Naive thymus-derived CD4-positive, alpha-beta T cell (primary cell): ENCODE measurements around the gene MACC1. TPM values are rescaled to one million over a fixed set of nuclear protein-coding genes. Genes with fewer than 3 reads are reported as not detected.

Source experiments
- ATAC-seq: fragments of 150-1000 bp; cut with Tn5 transposase; 2 replicates; pipeline ENCODE4 v1.10.0; 2021; ENCODE audit warnings: mild to moderate bottlenecking, moderate library complexity
- CTCF ChIA-PET: fragments of 350-600 bp; sonication (Branson Sonifier 250); formaldehyde crosslinking; loops from one replicate; lab custom pipeline; 2021; ENCODE audit warnings: antibody characterized with exemption; lab: Charles Lee
- POLR2A ChIA-PET: fragments of 350-600 bp; sonication (Branson Sonifier 250); formaldehyde crosslinking; loops from one replicate; lab custom pipeline; 2021; ENCODE audit warnings: antibody characterized with exemption, inconsistent platforms; lab: Charles Lee
- DNase-seq, 9 donors: peaks; one replicate each; pipeline versions ENCODE4 v3.0.0 to v3.0.0-alpha.2; 2020 to 2022; ENCODE audit warnings: mixed read lengths in 1 of 9
- H3K27ac ChIP-seq: one replicate; pipeline ENCODE4 v1.7.0; 2013; ENCODE audit warnings: mild to moderate bottlenecking, low read depth, low read length, moderate library complexity
- H3K27me3 ChIP-seq, 2 donors: one replicate each; pipeline ENCODE4 v1.7.0; 2013; ENCODE audit warnings: low read length in 2 of 2, mild to moderate bottlenecking in 2 of 2, moderate library complexity in 2 of 2; ENCODE audit not compliant: control insufficient read depth in 2 of 2, insufficient read depth in 2 of 2
- H3K36me3 ChIP-seq, 3 experiments: 1 replicate in 2 of 3; 2 replicates in 1 of 3; pipeline ENCODE4 v1.7.0; 2013; ENCODE audit warnings: low read length in 3 of 3, mild to moderate bottlenecking in 3 of 3, moderate library complexity in 1 of 3; ENCODE audit not compliant: insufficient read depth in 3 of 3, control insufficient read depth in 2 of 3
- H3K4me1 ChIP-seq, 2 donors: one replicate each; pipeline ENCODE4 v1.7.0; 2013; ENCODE audit warnings: low read length in 2 of 2, mild to moderate bottlenecking in 2 of 2, moderate library complexity in 1 of 2; ENCODE audit not compliant: control insufficient read depth in 2 of 2, insufficient read depth in 2 of 2
- H3K4me3 ChIP-seq: 2 replicates; pipeline ENCODE4 v1.7.0; 2013; ENCODE audit warnings: mild to moderate bottlenecking, low read length
- H3K9me3 ChIP-seq, 3 experiments: 1 replicate in 2 of 3; 2 replicates in 1 of 3; pipeline ENCODE4 v1.7.0; 2013; ENCODE audit warnings: low read length in 3 of 3; ENCODE audit not compliant: control insufficient read depth in 2 of 3
- H3K27ac Mint-ChIP-seq, 9 donors: one replicate each; pipeline ENCODE4 v1.8.0; 2020 to 2022; ENCODE audit warnings: mixed read lengths in 9 of 9, mild to moderate bottlenecking in 8 of 9, moderate library complexity in 5 of 9, inconsistent platforms in 2 of 9
- H3K27me3 Mint-ChIP-seq, 5 donors: one replicate each; pipeline ENCODE4 v1.8.0; 2021 to 2022; ENCODE audit warnings: mixed read lengths in 5 of 5, mild to moderate bottlenecking in 1 of 5
- H3K36me3 Mint-ChIP-seq, 5 donors: one replicate each; pipeline ENCODE4 v1.8.0; 2020 to 2022; ENCODE audit warnings: mixed read lengths in 5 of 5, mild to moderate bottlenecking in 3 of 5, inconsistent platforms in 1 of 5
- H3K4me1 Mint-ChIP-seq, 7 donors: one replicate each; pipeline ENCODE4 v1.8.0; 2020 to 2022; ENCODE audit warnings: mixed read lengths in 7 of 7, mild to moderate bottlenecking in 3 of 7, inconsistent platforms in 1 of 7
- H3K4me3 Mint-ChIP-seq, 10 donors: one replicate each; pipeline ENCODE4 v1.8.0; 2020 to 2022; ENCODE audit warnings: mild to moderate bottlenecking in 10 of 10, mixed read lengths in 10 of 10, moderate library complexity in 6 of 10, inconsistent platforms in 2 of 10
- H3K9me3 Mint-ChIP-seq, 11 donors: one replicate each; pipeline ENCODE4 v1.8.0; 2020 to 2022; ENCODE audit warnings: mixed read lengths in 11 of 11, mild to moderate bottlenecking in 4 of 11, inconsistent platforms in 1 of 11, moderate library complexity in 1 of 11
- intact Hi-C, 2 donors: fragments of 100-400 bp; cut with micrococcal nuclease; formaldehyde crosslinking; loops; one replicate each; pipeline ENCODE4 v1.15.1; 2023
- polyA plus RNA-seq, 2 donors: library from polyadenylated mRNA; unstranded; fragments of 300-500 nt; fragmentation: Illumina TruSeq; gene quantifications; one replicate each; pipeline ENCODE4 v1.2.3, GENCODE V29; 2021
- total RNA-seq, 6 experiments: library from RNA in 5 of 6; stranded (reverse) in 5 of 6; gene quantifications; 1 replicate in 5 of 6; 2 replicates in 1 of 6; pipeline ENCODE4 v1.2.3 and lab custom pipeline; 2021 to 2026

Gene MACC1
- total and polyA plus RNA-seq, 7 experiments from 2014 or later = 0.03 to 0.24 (median 0.13) TPM

DNA sequence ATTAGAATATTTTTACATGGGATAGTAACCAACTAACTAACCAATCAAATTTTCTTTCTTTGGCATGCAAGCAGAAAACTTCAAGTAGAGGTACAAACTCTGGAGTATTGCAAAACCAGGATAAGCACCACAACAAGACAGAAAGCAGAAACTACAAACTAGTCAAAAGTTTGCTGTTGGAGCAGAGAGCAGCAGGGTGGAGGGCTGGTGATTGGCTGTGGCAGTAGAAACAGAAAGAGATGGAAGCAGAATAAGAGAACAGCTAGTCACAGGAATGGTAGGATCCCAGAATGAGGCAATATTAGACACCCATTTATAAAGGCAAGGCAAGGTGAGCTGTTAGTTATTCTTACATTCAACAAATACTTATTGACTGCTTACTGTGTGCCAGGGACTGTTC is 6.8 kb upstream of the MACC1 start:
- Histone ChIP-seq H3K27ac (no peak overlapping the region), H3K4me3 (no peak overlapping the region), H3K27me3 (no peaks in the 10 kb centered on the region), H3K4me1 (no peaks in the 10 kb centered on the region), H3K36me3 (no peaks in the 10 kb centered on the region), H3K9me3 (no peaks in the 10 kb centered on the region)
- peaks cover 0 to 3% (median 0%) of the 10 kb centered on the region in 11 donors for H3K9me3 Mint-ChIP-seq
- peaks cover 0 to 5% (median 0%) of the 10 kb centered on the region in 7 donors for H3K4me1 Mint-ChIP-seq
- ChIA-PET CTCF (no interaction called here), POLR2A (no interaction called here)
- H3K27me3 Mint-ChIP-seq = peaks cover 0 to 2% (median 0%) of the 10 kb centered on the region in 5 donors
- no peak for ATAC-seq
- H3K4me3 Mint-ChIP-seq = no peak overlapping the region
- no peak overlapping the region for H3K27ac Mint-ChIP-seq
- intact Hi-C loops = no loop called here
- H3K36me3 Mint-ChIP-seq = peaks cover 0 to 3% (median 0%) of the 10 kb centered on the region in 5 donors
- no peak for DNase-seq

DNA sequence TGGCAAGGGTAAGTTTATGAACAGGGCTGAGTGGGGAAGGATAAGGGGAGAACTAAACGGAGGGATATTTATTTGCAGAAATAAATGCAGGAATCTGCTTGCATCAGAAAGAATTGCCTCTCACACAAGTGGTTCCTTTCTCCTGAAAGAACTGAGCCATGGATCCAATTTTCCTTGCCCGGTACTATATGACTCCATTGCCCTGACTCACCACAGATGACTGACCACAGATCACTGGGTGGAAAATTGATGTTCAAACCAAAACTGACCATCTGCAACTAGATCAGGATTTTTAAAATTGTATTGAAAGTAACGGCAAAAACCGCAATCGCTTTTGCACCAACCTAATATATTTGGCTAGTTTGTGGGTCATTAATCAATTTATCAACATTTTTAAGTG is 6.2 kb upstream of the MACC1 start:
- no peak for DNase-seq
- Mint-ChIP-seq H3K27ac (no peak overlapping the region), H3K4me3 (no peak overlapping the region), H3K4me1 (peaks cover 0 to 5% (median 4%) of the 10 kb centered on the region in 7 donors), H3K9me3 (peaks cover 0 to 8% (median 0%) of the 10 kb centered on the region in 11 donors), H3K36me3 (peaks cover 0 to 3% (median 0%) of the 10 kb centered on the region in 5 donors), H3K27me3 (peaks cover 0 to 4% (median 0%) of the 10 kb centered on the region in 5 donors)
- Histone ChIP-seq H3K27ac (no peak overlapping the region), H3K4me1 (no peaks in the 10 kb centered on the region), H3K4me3 (no peak overlapping the region), H3K9me3 (no peaks in the 10 kb centered on the region), H3K36me3 (no peaks in the 10 kb centered on the region), H3K27me3 (no peaks in the 10 kb centered on the region)
- ChIA-PET POLR2A (no interaction called here), CTCF (no interaction called here)
- no peak for ATAC-seq
- intact Hi-C loops = no loop called here

DNA sequence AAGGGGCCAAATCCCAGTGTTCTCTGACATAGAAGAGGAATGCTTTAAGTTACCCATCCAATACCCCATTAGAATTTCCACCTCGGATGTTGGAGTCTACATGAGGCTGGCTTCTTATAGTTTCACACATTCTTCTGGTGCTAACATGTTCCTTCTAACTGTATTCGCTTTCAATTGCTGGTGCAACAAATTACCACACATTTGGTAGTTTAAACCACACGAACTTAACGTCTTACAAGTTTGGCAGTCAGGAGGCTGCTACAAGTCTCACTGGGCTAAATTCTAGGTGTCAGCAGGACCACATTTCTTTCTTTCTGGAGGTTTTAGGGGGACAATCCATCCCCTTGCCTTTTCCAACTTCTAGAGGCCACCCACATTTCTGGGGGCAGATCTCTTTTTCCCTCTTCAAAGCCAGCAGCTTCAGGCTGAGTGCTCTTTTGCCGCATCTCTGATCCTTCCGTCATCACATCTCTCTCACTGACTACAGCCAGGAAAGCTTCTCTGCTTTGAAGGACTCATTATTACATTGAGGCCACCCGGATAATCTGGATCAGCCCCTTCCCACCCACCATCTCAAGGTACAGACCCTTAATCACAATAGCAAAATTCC is 5.1 kb upstream of the MACC1 start:
- Histone ChIP-seq H3K36me3 (no peaks in the 10 kb centered on the region), H3K27ac (no peak overlapping the region), H3K27me3 (no peaks in the 10 kb centered on the region), H3K4me3 (no peak overlapping the region), H3K4me1 (no peaks in the 10 kb centered on the region), H3K9me3 (no peaks in the 10 kb centered on the region)
- DNase-seq (no peak), ATAC-seq (no peak)
- H3K9me3 Mint-ChIP-seq = peaks cover 0 to 10% (median 0%) of the 10 kb centered on the region in 11 donors
- H3K4me1 Mint-ChIP-seq = peaks cover 0 to 11% (median 4%) of the 10 kb centered on the region in 7 donors
- ChIA-PET POLR2A (no interaction called here), CTCF (no interaction called here)
- H3K36me3 Mint-ChIP-seq = peaks cover 0 to 3% (median 0%) of the 10 kb centered on the region in 5 donors
- intact Hi-C loops = no loop called here
- no peak overlapping the region for H3K27ac Mint-ChIP-seq
- H3K27me3 Mint-ChIP-seq = peaks cover 0 to 5% (median 0%) of the 10 kb centered on the region in 5 donors
- H3K4me3 Mint-ChIP-seq = no peak overlapping the region

DNA sequence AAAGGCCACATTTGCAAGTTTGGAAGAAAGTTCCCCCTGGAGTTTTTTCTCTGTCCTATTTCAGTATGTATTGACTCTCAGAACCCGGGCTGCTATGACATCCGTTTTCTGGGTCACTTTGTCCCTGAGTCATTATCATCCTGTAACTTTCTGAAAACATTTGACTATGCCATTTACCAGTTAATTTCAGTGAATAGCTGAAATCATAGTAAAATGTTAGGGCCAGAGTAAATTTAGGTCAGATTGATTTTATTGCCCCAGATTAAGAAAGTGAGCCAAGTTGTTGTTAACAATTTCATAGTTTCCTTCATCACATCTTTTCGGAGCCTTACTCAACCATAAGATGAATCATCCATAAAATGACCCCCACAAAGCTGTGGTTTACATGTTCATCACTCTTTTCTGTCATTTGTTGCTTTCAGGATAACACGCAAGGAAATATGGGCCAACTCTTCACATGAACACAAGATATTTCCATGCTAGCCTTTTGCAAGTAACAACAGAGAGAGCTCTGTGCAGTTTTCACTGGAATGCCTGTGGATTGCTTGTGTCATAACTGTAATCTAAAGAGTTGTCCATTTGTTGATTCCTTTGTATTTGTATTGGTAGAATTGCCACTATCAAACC is 3.9 kb upstream of the MACC1 start:
- intact Hi-C loops = no loop called here
- Histone ChIP-seq H3K36me3 (no peaks in the 10 kb centered on the region), H3K4me1 (no peaks in the 10 kb centered on the region), H3K27ac (no peak overlapping the region), H3K9me3 (no peaks in the 10 kb centered on the region), H3K27me3 (no peaks in the 10 kb centered on the region), H3K4me3 (no peak overlapping the region)
- ChIA-PET POLR2A (no interaction called here), CTCF (no interaction called here)
- DNase-seq (no peak), ATAC-seq (no peak)
- Mint-ChIP-seq H3K27ac (no peak overlapping the region), H3K4me1 (peaks cover 0 to 12% (median 4%) of the 10 kb centered on the region in 7 donors), H3K27me3 (peaks cover 0 to 5% (median 0%) of the 10 kb centered on the region in 5 donors), H3K9me3 (peaks cover 0 to 7% (median 0%) of the 10 kb centered on the region in 11 donors), H3K4me3 (no peak overlapping the region), H3K36me3 (peaks cover 0 to 3% (median 0%) of the 10 kb centered on the region in 5 donors)

DNA sequence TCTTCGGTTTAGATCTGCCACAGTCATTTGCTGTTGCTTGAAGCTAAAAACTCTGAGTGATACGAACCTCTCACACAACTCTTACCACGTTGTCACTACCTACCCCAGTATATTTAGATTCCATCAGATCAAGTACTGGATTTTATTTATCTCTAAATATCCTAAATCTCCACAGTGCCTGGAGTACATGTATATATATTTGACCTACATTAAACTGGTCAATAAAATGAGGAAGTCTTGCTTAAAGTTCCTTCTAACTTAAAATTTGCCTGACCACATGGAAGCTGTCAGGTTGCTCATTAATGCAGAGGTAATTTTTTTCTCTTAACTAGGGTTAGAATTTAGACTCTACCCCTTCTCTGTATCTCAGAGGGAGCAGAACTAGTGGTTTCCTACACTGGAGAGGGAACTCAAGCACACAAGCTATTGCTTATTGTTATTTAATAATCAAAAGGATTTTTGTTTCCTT is 3.1 kb upstream of the MACC1 start:
- Histone ChIP-seq H3K4me3 (no peak overlapping the region), H3K9me3 (no peaks in the 10 kb centered on the region), H3K36me3 (no peaks in the 10 kb centered on the region), H3K4me1 (no peaks in the 10 kb centered on the region), H3K27ac (no peak overlapping the region), H3K27me3 (no peaks in the 10 kb centered on the region)
- Mint-ChIP-seq H3K27ac (no peak overlapping the region), H3K4me1 (peaks cover 0 to 12% (median 4%) of the 10 kb centered on the region in 7 donors), H3K27me3 (peaks cover 0 to 5% (median 0%) of the 10 kb centered on the region in 5 donors), H3K9me3 (peaks cover 0 to 7% (median 0%) of the 10 kb centered on the region in 11 donors), H3K4me3 (no peak overlapping the region), H3K36me3 (peaks cover 0 to 3% (median 0%) of the 10 kb centered on the region in 5 donors)
- no peak for DNase-seq
- ChIA-PET POLR2A (no interaction called here), CTCF (no interaction called here)
- ATAC-seq = peak; percentile 26
- intact Hi-C loops = no loop called here

DNA sequence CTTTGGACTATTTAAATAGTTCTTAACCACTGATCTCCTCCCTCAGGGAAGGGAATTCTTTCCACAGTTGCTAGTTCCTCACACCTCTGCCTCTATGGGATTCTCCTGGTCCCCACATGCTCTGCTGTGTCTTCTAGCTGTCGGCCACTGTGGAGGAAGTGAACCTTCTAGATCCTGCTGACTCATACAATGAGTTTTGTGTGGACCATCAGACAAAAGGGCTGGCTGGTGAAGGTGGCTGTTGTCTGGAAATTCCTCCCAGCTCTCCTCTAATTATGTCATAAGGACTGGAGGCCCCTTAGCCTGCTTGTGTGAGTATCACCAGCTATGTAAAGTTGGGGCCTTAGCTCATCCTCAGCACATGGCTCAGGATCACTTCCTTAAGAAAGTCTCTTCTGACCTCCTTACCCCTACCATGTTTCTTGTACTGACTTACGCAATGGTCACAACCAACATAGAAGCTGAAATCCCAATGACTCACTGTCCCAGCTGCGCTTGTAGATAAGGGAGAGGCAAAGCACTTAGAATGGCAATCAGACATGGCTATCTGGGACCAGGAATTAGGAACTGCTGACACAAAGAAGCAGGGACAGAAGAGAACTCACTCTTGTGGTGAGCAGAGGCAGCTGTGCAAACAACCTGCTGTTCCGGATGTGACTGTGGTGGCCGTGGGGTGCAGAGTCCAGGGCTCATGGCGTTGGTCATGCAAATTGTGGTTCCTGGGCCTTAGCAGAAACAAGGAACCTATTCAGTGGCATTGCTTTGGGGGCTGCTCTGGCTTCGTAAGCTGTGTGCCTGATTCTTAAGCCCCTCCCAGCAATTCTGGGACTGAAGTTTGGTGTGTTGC is 2.5 kb upstream of the MACC1 start:
- DNase-seq (peak in 1 of 9 donors; percentile 8), ATAC-seq (peak; percentile 85)
- H3K4me3 Mint-ChIP-seq = peak overlapping the region in 1 of 10 donors; percentile 20
- intact Hi-C loops = no loop called here
- no peak overlapping the region for H3K27ac ChIP-seq
- H3K36me3 ChIP-seq = no peaks in the 10 kb centered on the region
- H3K27ac Mint-ChIP-seq = no peak overlapping the region
- no peaks in the 10 kb centered on the region for H3K4me1 ChIP-seq
- H3K9me3 Mint-ChIP-seq = peaks cover 0 to 7% (median 0%) of the 10 kb centered on the region in 11 donors
- ChIA-PET POLR2A (no interaction called here), CTCF (no interaction called here)
- peaks cover 0 to 3% (median 0%) of the 10 kb centered on the region in 5 donors for H3K36me3 Mint-ChIP-seq
- peaks cover 0 to 5% (median 0%) of the 10 kb centered on the region in 5 donors for H3K27me3 Mint-ChIP-seq
- no peak overlapping the region for H3K4me3 ChIP-seq
- H3K9me3 ChIP-seq = no peaks in the 10 kb centered on the region
- peaks cover 0 to 12% (median 4%) of the 10 kb centered on the region in 7 donors for H3K4me1 Mint-ChIP-seq
- no peaks in the 10 kb centered on the region for H3K27me3 ChIP-seq
